ENCODE measurements around the gene MEDAG.

The MEDAG gene

DNA sequence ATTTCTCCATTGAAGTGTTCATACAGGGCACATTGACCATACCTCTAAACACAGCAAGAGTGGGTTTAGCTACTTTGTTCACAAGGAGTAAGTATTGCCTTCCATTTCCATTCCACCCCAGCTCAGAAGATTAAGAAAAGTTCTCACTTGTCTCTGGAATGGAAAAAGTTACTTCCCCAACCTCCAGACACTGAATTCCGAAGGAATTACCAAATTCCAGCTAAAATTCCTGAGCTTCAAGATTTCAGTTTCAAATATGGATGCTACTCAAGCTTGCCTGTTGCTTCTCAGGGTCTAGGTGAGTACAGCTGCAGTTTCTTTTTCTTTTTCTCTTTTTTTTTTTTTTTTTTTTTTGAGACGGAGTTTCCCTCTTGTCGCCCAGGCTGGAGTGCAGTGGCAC is 60.0 kb downstream of the MEDAG start:
- DNase-seq, result no peak

DNA sequence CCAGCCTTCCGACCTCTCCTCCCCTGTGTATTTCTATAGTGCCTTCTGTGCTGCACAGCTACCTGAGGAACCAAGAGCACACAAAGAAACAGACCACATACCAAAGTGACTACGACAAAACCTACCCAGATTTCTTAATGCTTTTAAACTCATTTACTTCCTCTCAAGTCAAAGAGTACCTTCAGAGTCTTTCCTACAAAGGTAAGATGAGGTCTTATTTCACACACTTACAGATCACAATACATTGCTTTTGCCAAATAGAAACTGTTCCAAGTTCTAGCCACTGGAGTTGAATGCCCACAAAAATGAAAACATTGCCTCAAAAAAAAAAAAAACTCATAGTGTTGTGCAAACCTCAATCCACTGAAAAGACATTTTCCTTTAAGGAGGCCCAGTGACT is 62.8 kb downstream of the MEDAG start:
- no peak for DNase-seq

DNA sequence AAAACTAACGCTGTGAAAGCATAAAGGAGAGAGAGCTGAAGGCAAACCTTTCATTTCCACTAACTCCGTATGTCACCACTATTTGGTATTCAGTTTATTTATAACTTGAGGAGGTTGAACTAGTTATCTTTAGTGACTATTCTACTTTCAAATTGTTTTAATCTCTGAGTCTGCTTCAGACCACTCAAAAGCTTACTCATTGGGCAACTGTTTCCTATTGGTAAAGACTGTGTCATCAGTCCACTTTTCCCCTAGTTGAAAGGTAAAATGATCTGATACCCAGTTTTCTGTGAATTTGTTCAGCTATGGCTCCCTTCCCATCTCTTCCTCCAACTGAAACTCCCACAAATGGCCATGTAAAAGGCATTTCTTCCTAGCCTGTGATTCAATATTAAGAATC is 65.5 kb downstream of the MEDAG start:
- DNase-seq, result no peak

- DNase-seq, result no peak
Observed at GRCh38 chr13:30972888-30973377, 66.9 kb downstream of the MEDAG start.

- DNase-seq, result no peak
Observed at GRCh38 chr13:30974350-30974749, 68.3 kb downstream of the MEDAG start.
